Left cardiac atrium (tissue), 4 donors: ENCODE data around the gene PRUNE2. TPM values are rescaled to one million over a fixed set of nuclear protein-coding genes. Genes with fewer than 3 reads are reported as not detected.

Experiments
- ATAC-seq, 2 donors: fragments of 200-7000 bp; cut with Tn5 transposase; one replicate each; pipeline ENCODE4 v1.9.1; 2020; ENCODE audit warnings: mild to moderate bottlenecking in 2 of 2, moderate library complexity in 2 of 2
- DNase-seq: peaks from one replicate; pipeline ENCODE4 v3.0.0-alpha.2; 2020
- intact Hi-C, 2 donors: fragments of 100-400 bp; cut with DNase I; formaldehyde crosslinking; loops; one replicate each; pipeline versions ENCODE4 v1.14.1 to v1.15.1; 2022 to 2023
- total RNA-seq, 2 donors: library from RNA; stranded (reverse); fragmentation: NEBNext Ultra II Directional; extraction: Animal tissue kit (Norgen Biotek cat#: 25700); gene quantifications; one replicate each; pipeline ENCODE4 v1.2.1, GENCODE V29; 2021
- donor health status: DM: no; HTN: yes; CAD: no.
- donor health status: DM: no; HTN: yes; CAD: no; lungs with severe emphysema.
- donor health status: DM: yes; HTN: yes; CAD: no.
- donor health status: Dilated cardiomyopathy.

PRUNE2 gene
- total RNA-seq, 2 donors from 2014 or later = 33.1 to 37.5 TPM

DNA sequence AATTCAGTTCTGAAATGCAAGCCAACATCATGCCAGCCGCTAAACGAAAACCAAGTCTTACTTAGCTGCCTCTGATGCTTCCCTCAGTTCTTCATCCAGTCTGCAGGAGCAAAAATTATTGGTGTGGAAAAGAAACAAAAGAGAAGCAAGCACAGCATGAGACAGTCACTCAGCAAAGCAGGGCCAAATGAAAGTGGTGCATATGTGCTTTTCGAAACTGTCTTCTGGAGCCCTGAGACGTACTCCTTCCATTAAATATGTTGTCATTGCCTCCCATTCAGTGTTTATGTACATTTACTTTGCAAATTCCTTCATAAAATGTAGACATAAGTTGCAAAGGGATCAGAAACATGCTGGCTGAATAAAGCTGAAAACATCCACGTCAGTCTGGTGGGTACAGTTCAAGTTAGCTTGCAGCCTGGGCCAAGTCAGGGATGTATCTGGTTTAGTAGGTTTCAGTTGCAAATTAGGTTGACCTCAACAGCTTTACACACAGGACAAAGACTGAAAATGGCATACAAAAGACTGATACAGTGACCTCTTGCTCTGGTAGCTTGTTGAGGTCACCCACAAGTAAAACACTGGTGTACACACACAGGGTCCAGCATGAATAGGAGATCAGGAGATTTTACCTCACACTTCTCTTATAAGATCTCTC is 281.4 kb downstream of the PRUNE2 start:
- DNase-seq = no peak
- intact Hi-C loops = no loop called here

DNA sequence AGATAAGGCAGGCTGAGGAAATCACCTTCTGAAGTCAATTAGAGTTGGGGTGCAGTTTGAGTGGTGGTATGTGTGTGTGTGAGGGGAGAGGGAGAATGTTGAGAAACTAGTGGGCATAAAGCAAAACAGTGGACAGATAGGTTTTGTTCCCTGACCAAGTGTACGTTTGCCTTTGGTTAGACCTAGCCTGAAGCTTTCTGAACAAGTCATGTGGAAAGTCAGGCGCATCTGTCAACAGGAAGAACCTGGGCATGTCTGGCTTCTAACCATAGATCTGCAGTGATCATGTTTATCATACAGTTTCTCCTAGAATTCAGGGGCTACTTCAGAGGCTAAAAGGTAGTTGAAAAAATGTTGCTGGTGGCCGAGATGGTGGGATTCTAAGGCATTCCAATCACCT is 284.9 kb downstream of the PRUNE2 start:
- ATAC-seq (peak in 1 of 2 donors; percentile 14), DNase-seq (no peak)
- intact Hi-C loops = no loop called here

More for the DNA sequence above, 281.4 kb downstream of the PRUNE2 start:
- no peak for ATAC-seq

DNA sequence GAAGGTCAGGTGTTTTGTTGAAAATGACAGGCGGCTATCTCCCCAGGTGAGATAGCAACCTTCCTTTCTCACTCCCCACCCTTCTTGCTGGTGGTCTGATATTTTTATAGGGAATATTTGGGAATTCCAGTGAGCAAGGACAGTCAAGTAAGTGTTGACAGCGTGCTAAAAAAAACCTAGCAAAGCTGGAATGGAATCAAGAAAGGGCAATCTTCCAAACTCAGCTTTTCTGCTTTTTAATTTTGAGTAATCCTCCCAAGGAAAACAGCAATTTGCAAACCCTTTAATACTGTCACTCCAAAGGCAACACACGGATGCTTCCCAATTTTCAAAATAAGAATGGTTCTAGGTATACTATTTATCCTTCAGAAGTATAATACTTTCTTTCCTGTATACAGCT is 285.3 kb downstream of the PRUNE2 start:
- intact Hi-C loops = no loop called here
- ATAC-seq (peak in 1 of 2 donors; percentile 7), DNase-seq (no peak)

DNA sequence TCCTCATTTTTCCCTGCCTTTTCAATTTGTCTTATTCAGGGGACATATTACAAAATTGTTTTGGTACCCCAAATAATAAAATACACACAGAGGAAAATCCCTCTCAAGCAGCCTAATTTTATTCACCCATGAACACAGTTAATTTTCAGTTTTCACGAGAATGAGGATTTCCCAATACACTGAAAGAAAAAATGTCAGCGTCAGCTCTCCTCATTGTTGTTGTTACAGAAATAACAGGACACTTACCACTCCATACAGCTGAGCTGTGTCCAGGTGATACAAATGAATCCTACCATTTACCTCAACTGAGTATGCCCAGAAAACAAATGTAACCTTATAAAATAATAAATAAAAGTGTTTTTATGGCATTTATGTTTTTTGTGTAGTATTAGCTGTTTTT is 286.3 kb downstream of the PRUNE2 start:
- intact Hi-C loops = no loop called here
- ATAC-seq (peak; percentile 54), DNase-seq (no peak)

DNA sequence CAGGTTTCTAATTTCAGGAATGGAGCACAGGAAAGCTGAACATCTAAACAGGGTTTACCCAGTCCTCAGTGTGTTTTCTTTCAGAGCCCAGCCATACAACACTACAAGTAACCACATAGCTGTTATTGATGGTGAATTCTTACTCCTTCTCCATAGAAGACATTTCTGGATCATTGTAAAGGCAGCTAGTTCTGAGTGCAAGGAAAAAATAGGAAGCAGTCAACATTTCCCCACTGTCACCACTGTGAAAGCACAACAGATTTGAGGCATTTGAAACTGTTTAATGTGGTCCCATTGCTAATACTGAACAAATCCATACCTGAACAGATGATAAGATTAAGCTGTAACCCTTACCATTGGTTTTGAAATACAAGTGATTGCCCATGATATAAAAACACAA is 286.7 kb downstream of the PRUNE2 start:
- ATAC-seq (peak in 1 of 2 donors; percentile 10), DNase-seq (no peak)
- intact Hi-C loops = no loop called here

DNA sequence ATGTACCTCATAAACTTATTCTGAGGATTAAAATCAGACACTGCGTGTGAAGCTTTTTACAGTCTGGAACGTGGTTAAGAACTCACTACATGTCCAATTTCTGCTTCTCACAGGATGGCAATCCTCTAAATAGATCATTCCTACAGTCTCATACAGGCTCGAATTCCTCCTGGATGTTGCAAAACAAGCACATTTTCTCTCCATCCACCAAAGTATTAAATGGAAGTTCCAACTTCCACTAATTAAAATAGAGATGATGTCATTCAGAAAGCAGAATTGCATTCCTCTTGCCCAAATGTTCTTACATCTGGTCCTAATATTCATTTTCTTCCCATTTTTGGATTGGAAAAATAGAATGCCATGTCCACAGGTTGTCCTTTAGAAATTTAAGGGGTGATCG is 287.2 kb downstream of the PRUNE2 start:
- intact Hi-C loops = no loop called here
- peak; percentile 38 to 44 for ATAC-seq

DNA sequence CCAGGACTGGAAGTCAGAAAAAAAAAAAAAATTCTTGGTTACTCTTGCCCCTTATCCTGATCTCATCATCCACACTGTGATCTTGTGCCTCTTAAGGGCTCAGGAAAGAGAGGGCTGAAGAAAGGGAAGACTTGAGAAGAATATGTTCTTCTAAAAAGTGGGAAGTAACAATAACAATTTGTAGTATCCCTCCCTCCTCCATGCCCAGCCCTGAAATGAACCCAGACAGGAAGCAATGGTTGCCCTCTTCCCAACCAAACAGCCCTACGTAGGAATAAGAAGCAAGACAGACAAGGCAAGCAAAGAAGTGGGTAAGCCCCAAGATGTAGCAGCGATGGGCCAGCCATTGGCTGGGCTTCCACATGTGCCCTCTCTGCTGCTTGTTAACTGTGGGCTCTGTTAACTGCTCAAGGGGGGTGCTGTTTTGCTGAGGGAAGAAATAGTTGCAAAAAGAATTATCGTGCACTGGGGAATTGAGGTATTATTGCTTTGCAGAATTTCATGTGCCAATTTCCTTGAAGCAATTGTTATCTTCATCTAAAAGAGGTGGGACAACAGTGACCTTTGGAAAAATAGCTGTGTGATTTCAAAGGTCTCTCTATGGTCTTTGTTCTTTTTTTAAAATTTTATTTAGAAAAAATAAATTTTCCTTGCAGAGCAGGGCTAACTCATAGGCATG is 288.3 kb downstream of the PRUNE2 start:
- ATAC-seq = no peak
- no peak for DNase-seq

More for the DNA sequence above, 287.2 kb downstream of the PRUNE2 start:
- DNase-seq = no peak

DNA sequence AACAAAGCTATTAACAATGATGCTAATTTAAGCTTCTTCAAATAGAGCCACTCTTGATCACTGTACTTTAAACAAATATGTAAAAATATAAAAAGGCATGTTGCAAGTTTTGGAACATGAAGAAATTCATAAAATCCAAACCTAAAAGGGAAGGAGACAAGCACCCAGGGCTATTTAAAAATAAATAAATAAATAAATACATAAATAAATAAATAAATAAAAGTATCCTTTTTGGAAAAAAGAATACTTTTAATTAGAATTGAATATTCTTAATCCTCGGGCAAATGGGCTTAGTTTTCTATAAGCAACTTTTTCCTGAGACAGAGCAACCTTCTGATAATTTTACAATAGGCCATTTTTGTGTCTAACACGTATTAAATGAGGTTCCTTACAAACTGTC is 289.1 kb downstream of the PRUNE2 start:
- DNase-seq (no peak), ATAC-seq (no peak)
- intact Hi-C loops = no loop called here

More for the DNA sequence above, 288.3 kb downstream of the PRUNE2 start:
- intact Hi-C loops = no loop called here

DNA sequence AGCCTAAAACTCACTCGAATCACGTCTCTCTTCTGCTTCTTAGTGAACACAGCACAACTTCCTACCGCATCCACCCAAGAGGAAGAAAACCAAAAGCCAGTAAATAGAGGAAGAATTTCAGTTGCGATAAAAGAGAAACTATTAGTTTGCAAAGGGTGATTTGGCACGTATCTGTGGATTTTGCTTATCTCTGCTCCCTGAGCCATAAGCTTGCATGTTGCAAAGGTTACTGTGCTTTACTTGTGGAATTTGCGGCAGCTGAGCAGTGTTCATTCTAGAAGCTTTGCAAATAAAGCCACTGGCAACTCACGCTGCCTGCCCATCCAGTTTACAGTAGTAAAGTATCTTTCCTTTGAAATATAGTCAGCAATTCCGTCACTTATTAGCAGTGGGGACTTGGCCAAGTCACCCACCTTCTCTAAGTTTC is 290.7 kb downstream of the PRUNE2 start:
- ATAC-seq (peak in 1 of 2 donors; percentile 45), DNase-seq (no peak)
- intact Hi-C loops = no loop called here

DNA sequence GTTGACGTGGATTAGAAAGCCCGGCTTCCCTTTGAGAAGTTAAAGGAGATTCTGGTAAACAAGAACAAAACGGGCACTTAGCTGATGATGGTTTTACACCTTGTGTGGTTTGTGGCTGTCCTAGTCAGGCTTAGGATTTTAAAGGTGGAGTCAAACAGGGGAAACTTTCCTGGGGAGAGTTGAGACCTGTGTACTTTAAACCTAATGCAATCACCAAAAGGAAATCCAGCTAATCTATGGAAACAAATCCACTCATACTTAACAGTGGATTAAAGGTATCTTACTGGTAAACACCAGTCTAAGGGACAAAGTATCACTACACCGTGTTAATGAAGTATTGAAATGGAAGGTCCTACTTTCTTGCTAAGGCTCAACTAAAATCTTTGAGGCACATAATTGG is 291.9 kb downstream of the PRUNE2 start:
- no peak for ATAC-seq
- intact Hi-C loops = no loop called here
- DNase-seq = no peak

DNA sequence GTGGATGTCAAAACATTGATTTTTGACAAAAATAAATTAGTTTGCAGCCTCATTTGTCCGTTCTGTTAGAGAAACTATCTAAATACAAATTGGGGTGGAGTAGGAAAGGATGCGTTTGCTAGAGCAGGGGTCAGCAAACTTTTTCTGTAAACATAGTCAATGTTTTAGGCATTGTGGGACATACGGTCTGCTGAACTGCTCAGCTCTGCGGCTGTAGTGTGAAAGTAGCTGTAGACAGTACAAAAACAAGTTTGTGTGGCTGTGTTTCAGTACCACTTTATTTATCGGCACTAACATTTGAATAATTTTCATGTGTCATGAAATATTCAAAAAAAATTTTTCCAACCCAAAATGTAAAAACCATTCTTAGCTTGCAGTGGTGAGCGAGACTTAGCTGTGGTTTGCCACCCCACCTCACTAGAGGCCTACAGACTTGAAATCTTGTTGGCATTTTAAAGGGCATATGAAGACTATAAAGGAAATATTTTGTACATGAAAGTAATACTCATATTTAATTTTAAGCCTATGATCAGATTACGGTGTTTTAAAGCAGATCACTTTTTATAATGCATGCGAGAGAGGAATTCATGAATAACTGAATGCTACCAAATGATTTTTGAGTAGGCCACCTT is 292.6 kb downstream of the PRUNE2 start:
- ATAC-seq (no peak), DNase-seq (no peak)
- intact Hi-C loops = no loop called here

DNA sequence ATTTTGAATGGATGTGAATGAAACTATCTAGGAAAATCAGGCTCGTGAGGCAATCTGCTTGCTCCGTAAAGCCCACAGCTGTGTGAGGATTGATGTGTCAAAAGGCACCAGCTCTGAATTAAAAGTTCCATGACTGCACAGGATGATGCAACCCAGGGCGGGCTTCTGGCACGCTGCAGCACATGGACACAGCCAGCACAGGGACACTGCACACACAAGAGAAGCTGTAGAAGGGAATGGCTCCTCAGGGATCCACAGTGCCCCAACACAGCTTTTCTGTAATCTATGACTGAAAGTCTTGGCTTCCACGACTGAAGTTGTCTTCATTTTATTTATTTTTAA is 295.9 kb downstream of the PRUNE2 start:
- DNase-seq (peak; percentile 81), ATAC-seq (peak; percentile 96 to 98)

DNA sequence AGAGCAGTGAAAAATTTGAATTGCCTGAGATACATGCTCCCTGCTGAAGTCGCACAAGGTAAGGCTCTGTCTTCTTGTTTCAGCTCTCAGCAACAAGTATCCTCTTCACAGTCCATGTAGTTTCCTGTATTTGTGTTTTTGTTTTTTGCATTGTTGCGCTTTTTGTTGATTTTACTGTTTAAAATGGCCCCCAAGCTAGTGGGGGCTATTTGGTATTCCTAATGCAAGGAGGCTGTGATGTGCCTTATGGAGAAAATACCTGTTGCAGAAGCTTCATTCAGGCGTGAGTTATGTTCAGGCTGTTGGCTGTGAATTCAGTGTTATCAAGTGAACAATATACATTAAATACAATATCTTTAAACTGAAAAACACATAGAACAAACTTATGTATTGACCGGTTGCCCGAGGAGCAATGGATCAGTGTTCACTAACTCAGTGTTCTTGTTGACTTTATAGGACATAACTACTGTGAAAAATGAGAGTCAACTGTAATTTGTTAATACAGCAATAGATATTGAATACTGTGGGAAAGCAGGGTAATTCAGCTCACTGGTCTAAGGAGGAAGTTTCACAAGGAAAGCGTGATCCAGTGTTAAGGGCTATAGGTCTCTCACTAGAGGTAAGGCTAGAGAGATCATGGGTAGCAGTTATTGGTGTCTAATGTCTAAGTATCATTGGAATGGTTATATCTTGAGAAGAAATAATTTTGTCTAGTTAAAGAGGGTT is 296.5 kb downstream of the PRUNE2 start:
- intact Hi-C loops = loop anchor here in 1 of 2 donors (10.0 kb wide), 1 partner anchor 45 kb away; no protein-coding TSS in a partner anchor
- DNase-seq = no peak
- ATAC-seq = peak; percentile 14 to 17

More for the DNA sequence above, 295.9 kb downstream of the PRUNE2 start:
- intact Hi-C loops = no loop called here

DNA sequence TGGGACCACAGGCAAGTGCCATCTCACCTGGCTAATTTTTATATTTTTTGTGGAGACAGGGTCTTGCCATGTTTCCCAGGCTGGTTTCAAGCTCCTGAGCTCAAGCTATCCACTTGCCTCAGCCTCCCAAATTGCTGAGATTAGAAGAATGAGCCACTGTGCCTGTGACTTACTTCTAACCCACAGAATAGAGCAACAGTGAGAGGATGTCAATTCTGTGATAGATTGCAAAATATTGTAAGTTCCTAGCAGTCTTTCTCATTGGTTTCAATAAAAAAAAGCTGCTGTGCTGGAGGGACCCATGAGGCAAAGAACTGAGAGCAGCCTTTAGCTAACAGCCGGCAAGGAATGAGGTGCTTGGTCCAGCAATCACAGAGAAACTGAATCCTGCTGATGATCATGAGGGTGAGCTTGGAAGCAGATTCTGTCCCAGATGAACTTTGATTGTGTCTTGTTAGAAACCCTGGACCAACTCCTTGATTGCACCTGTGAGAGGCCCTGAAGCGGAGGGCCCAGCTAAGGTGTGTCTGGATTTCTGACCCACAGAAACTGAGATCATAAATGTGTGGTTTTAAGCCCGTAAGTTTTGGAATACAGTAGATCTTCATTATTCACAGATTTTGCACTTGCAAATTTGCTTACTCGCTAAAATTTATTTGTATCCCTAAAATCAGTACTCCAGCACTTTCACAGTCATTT is 297.2 kb downstream of the PRUNE2 start:
- ATAC-seq (no peak), DNase-seq (no peak)
- intact Hi-C loops = loop anchor here in 1 of 2 donors (10.0 kb wide), 1 partner anchor 46 kb away; no protein-coding TSS in a partner anchor

DNA sequence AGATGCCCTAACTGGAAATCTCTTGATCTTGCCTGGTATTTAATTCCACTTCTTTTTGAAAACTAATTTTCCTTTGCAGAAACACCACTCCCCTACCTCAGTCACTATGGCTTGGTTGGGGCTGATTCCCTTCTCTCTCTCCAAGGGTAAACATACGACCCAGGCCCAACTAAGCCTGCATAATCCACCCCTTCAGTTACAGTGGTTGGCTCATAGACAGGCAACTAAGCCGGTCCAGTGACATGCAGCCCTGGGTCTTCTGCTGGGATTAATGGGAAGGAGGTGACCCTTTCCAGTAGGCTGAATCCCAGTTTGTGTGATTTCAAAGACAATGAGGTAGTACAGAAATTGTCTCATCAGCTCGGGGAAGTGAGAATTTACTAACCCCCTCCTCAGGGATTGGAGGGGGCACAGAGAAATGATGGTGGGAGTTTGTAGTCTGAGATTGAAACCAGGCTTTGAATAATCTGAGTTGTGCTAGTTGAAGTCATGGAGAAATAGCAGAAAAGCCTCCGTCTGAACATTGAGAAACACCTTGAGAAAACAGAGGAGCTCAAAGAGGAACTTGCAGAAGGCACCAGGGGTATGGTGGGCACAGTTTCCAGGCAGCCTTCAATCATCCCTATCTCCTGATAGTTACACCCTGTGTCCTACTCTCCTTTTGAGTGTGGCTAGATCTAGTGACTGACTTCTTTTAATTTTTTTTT is 298.0 kb downstream of the PRUNE2 start:
- DNase-seq = no peak
- intact Hi-C loops = loop anchor here in 1 of 2 donors (10.0 kb wide), 1 partner anchor 47 kb away; no protein-coding TSS in a partner anchor
- no peak for ATAC-seq

DNA sequence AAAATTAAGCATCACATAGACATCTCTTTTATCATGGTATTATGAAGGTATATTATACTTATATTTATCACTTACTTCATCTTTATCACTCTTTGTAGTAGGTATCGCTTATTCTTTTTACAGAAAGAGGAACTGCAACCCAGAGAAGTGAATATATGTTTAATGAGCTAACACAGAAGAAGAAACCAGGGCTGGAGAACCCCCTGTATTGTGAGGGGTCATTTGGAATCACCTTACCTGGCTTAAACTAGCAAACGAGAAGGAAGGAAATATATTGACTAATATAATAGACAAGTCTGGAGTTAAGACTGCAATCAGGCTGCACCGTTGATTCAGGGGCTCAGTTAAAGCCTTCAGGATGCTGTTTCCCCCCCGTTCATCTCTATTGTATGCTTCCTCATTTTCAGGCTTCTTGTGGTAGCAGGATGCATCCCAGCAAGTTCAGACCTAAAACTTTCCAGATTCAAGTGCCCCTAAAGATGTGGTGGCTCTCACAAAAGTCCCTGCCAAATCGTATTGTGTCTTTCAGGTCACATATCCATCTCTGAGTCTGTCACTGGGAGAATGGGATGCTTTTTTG is 300.5 kb downstream of the PRUNE2 start:
- DNase-seq = no peak
- intact Hi-C loops = loop anchor here in 1 of 2 donors (10.0 kb wide), 1 partner anchor 49 kb away; no protein-coding TSS in a partner anchor
- no peak for ATAC-seq

DNA sequence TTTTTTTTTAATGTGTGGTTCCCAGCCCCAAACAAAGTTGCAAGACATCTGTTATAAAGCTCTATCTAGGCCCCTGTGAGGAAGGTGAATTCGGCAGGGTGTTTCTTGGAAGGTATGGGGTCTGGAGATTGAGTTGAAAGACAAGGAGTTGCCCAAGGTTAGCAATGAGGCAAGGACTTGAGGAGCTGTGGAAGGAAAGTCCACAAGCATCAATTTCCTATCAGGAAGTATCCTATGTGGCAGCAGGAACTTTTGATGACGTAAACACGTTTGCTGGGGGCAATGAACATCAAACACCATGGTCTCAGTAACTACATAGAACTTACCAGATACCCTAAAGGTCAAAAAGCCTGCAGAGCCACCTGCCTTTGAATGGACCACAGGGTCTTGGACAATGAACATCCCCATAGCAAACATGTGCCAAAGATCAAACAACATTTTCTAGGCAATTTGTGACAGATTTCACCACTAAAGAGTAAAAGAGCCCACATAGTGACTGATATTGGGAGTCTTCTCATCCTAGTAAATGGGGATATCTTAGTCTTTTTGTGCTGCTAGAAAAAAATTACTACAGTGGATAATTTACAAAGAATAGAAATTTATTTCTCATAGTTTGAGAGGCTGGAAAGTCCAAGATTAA is 301.9 kb downstream of the PRUNE2 start:
- ATAC-seq = no peak
- intact Hi-C loops = loop anchor here in 1 of 2 donors (10.0 kb wide), 1 partner anchor 51 kb away; no protein-coding TSS in a partner anchor
- no peak for DNase-seq
